Left hindlimb (tissue), 1 donor: Measurements from ENCODE around the gene ANKRD13B.

Experiments used
- DNase-seq: peaks from one replicate; pipeline ENCODE4 v3.0.0-alpha.2; 2018

Gene ANKRD13B

GRCh38 chr17:29569245-29569950 is 23.5 kb upstream of the ANKRD13B start:
- no peak for DNase-seq

- peak; percentile 25 for DNase-seq
Measured at GRCh38 chr17:29570521-29570920, 22.4 kb upstream of the ANKRD13B start.

- no peak for DNase-seq
Measured at GRCh38 chr17:29571486-29571882, 21.4 kb upstream of the ANKRD13B start.

- peak; percentile 38 for DNase-seq
Measured at GRCh38 chr17:29571883-29572681, 20.9 kb upstream of the ANKRD13B start.

GRCh38 chr17:29572691-29573557 is 20.0 kb upstream of the ANKRD13B start:
- DNase-seq: peak; percentile 81

- peak; percentile 29 for DNase-seq
Measured at GRCh38 chr17:29573558-29573869, 19.4 kb upstream of the ANKRD13B start.

GRCh38 chr17:29573871-29574731 is 18.8 kb upstream of the ANKRD13B start:
- DNase-seq: peak; percentile 28

- DNase-seq: peak; percentile 32
Measured at GRCh38 chr17:29574732-29575510, 18.0 kb upstream of the ANKRD13B start.

- DNase-seq: peak; percentile 29
Measured at GRCh38 chr17:29575511-29576213, 17.3 kb upstream of the ANKRD13B start.

- DNase-seq: peak; percentile 37
Measured at GRCh38 chr17:29576214-29577000, 16.5 kb upstream of the ANKRD13B start.

GRCh38 chr17:29577001-29577370 is 15.9 kb upstream of the ANKRD13B start:
- no peak for DNase-seq

- DNase-seq: peak; percentile 82
Measured at GRCh38 chr17:29577385-29578211, 15.3 kb upstream of the ANKRD13B start.

GRCh38 chr17:29578626-29579485 is 14.1 kb upstream of the ANKRD13B start:
- DNase-seq: peak; percentile 26

- DNase-seq: peak; percentile 82
Measured at GRCh38 chr17:29579866-29580771, 12.8 kb upstream of the ANKRD13B start.

- peak; percentile 22 for DNase-seq
Measured at GRCh38 chr17:29581583-29582253, 11.2 kb upstream of the ANKRD13B start.

GRCh38 chr17:29582254-29582765 is 10.6 kb upstream of the ANKRD13B start:
- no peak for DNase-seq
